Measurements from ENCODE around the gene EDA2R.

DNA sequence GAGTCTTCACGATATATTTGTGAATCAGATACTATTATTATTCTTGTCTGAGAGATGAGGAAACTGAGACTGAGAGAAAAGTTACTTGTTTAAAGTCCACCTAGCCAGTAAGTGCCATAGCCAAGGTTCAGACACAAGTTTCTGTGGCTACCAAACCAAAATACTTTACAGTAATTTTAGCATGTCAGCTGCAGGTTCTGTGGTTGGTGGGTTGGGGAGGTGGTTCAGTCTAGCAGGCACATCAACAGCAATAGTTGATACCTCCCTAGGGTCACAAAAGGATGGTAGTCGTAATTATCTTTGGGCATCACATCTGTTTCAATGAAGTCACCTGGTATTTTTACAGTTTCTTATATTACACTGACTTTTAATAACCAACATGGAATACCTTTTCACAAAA, 35.6 kb upstream of the EDA2R start:
- TF ChIP-seq POLR2A (IDR thresholded peaks at IDR 0.05) = no peak
- TF ChIP-seq, protein P1, sequence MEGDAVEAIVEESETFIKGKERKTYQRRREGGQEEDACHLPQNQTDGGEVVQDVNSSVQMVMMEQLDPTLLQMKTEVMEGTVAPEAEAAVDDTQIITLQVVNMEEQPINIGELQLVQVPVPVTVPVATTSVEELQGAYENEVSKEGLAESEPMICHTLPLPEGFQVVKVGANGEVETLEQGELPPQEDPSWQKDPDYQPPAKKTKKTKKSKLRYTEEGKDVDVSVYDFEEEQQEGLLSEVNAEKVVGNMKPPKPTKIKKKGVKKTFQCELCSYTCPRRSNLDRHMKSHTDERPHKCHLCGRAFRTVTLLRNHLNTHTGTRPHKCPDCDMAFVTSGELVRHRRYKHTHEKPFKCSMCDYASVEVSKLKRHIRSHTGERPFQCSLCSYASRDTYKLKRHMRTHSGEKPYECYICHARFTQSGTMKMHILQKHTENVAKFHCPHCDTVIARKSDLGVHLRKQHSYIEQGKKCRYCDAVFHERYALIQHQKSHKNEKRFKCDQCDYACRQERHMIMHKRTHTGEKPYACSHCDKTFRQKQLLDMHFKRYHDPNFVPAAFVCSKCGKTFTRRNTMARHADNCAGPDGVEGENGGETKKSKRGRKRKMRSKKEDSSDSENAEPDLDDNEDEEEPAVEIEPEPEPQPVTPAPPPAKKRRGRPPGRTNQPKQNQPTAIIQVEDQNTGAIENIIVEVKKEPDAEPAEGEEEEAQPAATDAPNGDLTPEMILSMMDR (IDR thresholded peaks at IDR 0.05) = no peak
- no peak for TF ChIP-seq POLR2AphosphoS5 (IDR thresholded peaks at IDR 0.05; ENCODE audit: insufficient read depth in 1 of 2, low read depth in 1 of 2)

All from vagina (tissue), 2 donors.